IMR-90 (cell line): ENCODE measurements around the gene PAFAH1B1. TPM values are rescaled to one million over a fixed set of nuclear protein-coding genes. Genes with fewer than 3 reads are reported as not detected.
A peak's percentile ranks its signal among the peaks of the same experiment; 100 is the strongest.

Source experiments
- ATAC-seq: fragments of 200-7000 bp; cut with Tn5 transposase; 2 replicates; pipeline ENCODE4 v1.9.1; 2020; ENCODE audit warnings: low read depth, mild to moderate bottlenecking, moderate library complexity
- BruUV-seq: library from RNA; stranded (reverse); fragments of 400-500 nt; replicated peaks from 2 replicates; lab custom pipeline; 2021; lab: Mats Ljungman, UMichigan
- CTCF ChIA-PET: fragments of 300-600 bp; formaldehyde crosslinking; extraction: SDS; loops from one replicate; lab custom pipeline; 2021; ENCODE audit warnings: antibody characterized with exemption; lab: Yijun Ruan, JAX
- POLR2A ChIA-PET: fragments of 300-600 bp; sonication (Branson Sonifier 250); formaldehyde crosslinking; loops from one replicate; lab custom pipeline; 2022; ENCODE audit warnings: antibody characterized with exemption; ENCODE audit not compliant: unreplicated experiment; lab: Charles Lee
- DNase-seq: peaks from one replicate; pipeline ENCODE4 v3.0.0; 2013
- H2AFZ ChIP-seq: replicated peaks from 2 replicates; pipeline ENCODE3; 2013; ENCODE audit warnings: low read length, mild to moderate bottlenecking; ENCODE audit not compliant: poor library complexity
- H2AK5ac ChIP-seq: 2 replicates; pipeline ENCODE4 v1.6.1; 2013; ENCODE audit warnings: low read depth, low read length, inconsistent platforms
- H2AK9ac ChIP-seq: replicated peaks from 2 replicates; pipeline ENCODE3; 2013; ENCODE audit warnings: mild to moderate bottlenecking, low read depth, low read length, moderate library complexity; ENCODE audit not compliant: poor library complexity
- H2BK120ac ChIP-seq: 2 replicates; pipeline ENCODE4 v1.6.1; 2013; ENCODE audit warnings: low read depth, low read length, inconsistent platforms
- H2BK15ac ChIP-seq: 3 replicates; pipeline ENCODE4 v1.6.1; 2013; ENCODE audit warnings: low read depth, low read length, inconsistent platforms
- H2BK20ac ChIP-seq: 2 replicates; pipeline ENCODE4 v1.6.1; 2013; ENCODE audit warnings: low read depth, mild to moderate bottlenecking, inconsistent platforms, low read length, moderate library complexity
- H2BK5ac ChIP-seq: 2 replicates; pipeline ENCODE4 v1.6.1; 2013; ENCODE audit warnings: mild to moderate bottlenecking, low read depth, low read length, inconsistent platforms; ENCODE audit not compliant: poor library complexity, severe bottlenecking
- H3K14ac ChIP-seq: replicated peaks from 2 replicates; pipeline ENCODE4 v1.6.1; 2013; ENCODE audit warnings: low read depth, low read length, inconsistent platforms
- H3K18ac ChIP-seq: 2 replicates; pipeline ENCODE4 v1.6.1; 2013; ENCODE audit warnings: low read depth, low read length, control low read depth
- H3K23ac ChIP-seq: 2 replicates; pipeline ENCODE4 v1.6.1; 2013; ENCODE audit warnings: low read depth, low read length, inconsistent platforms
- H3K27ac ChIP-seq: 2 replicates; pipeline ENCODE4 v1.5.1; 2013; ENCODE audit warnings: mild to moderate bottlenecking, control low read depth, low read length; ENCODE audit not compliant: insufficient read depth
- H3K27me3 ChIP-seq: 2 replicates; pipeline ENCODE4 v1.6.1; 2013; ENCODE audit warnings: low read length; ENCODE audit not compliant: control insufficient read depth, insufficient read depth
- H3K36me3 ChIP-seq: 2 replicates; pipeline ENCODE4 v1.6.1; 2013; ENCODE audit warnings: low read length, mixed read lengths; ENCODE audit not compliant: control insufficient read depth, insufficient read depth
- H3K4ac ChIP-seq: 2 replicates; pipeline ENCODE4 v1.6.1; 2013; ENCODE audit warnings: low read depth, low read length, inconsistent platforms
- H3K4me1 ChIP-seq: 2 replicates; pipeline ENCODE4 v1.6.1; 2013; ENCODE audit warnings: low read length, mixed read lengths; ENCODE audit not compliant: control insufficient read depth, insufficient read depth
- H3K4me2 ChIP-seq: 2 replicates; pipeline ENCODE4 v1.6.1; 2013; ENCODE audit warnings: low read depth, mild to moderate bottlenecking, control low read depth, low read length, moderate library complexity
- H3K4me3 ChIP-seq: 2 replicates; pipeline ENCODE4 v1.5.1; 2013; ENCODE audit warnings: low read depth, mild to moderate bottlenecking, control low read depth, low read length, moderate library complexity; ENCODE audit not compliant: insufficient read depth
- H3K56ac ChIP-seq: 2 replicates; pipeline ENCODE4 v1.6.1; 2013; ENCODE audit warnings: low read length, inconsistent platforms; ENCODE audit not compliant: insufficient read depth; ENCODE audit errors: extremely low read depth
- H3K79me1 ChIP-seq, 2 experiments: 2 replicates each; pipeline ENCODE4 v1.6.1; 2013; ENCODE audit warnings: low read length in 2 of 2, inconsistent platforms in 1 of 2, low read depth in 1 of 2
- H3K9ac ChIP-seq: 2 replicates; pipeline ENCODE4 v1.6.1; 2013; ENCODE audit warnings: low read depth, low read length, control low read depth
- H3K9me1 ChIP-seq: 2 replicates; pipeline ENCODE4 v1.6.1; 2013; ENCODE audit warnings: low read length, inconsistent platforms; ENCODE audit not compliant: insufficient read depth
- H3K9me3 ChIP-seq: 2 replicates; pipeline ENCODE4 v1.6.1; 2013; ENCODE audit warnings: low read length; ENCODE audit not compliant: control insufficient read depth, insufficient read depth
- H4K20me1 ChIP-seq: 2 replicates; pipeline ENCODE4 v1.6.1; 2013; ENCODE audit warnings: low read length, inconsistent platforms; ENCODE audit not compliant: insufficient read depth
- H4K5ac ChIP-seq: 2 replicates; pipeline ENCODE4 v1.6.1; 2013; ENCODE audit warnings: mild to moderate bottlenecking, low read depth, low read length, control low read depth
- H4K8ac ChIP-seq, 2 experiments: 2 replicates each; pipeline ENCODE4 v1.6.1; 2013; ENCODE audit warnings: low read depth in 2 of 2, low read length in 2 of 2, control low read depth in 1 of 2, inconsistent platforms in 1 of 2
- H4K91ac ChIP-seq: 2 replicates; pipeline ENCODE4 v1.6.1; 2013; ENCODE audit warnings: low read depth, low read length, inconsistent platforms; ENCODE audit not compliant: insufficient read depth
- BHLHE40 ChIP-seq: fragments of 150-350 bp; IDR thresholded peaks from 2 replicates; pipeline ENCODE4 v1.6.1; 2016; ENCODE audit warnings: mild to moderate bottlenecking, low read depth, low read length
- CEBPB ChIP-seq: IDR thresholded peaks from 2 replicates; pipeline ENCODE4 v1.6.1; 2012; ENCODE audit warnings: low read depth, low read length, improper control_type of control experiment
- CHD1 ChIP-seq: IDR thresholded peaks from 2 replicates; pipeline ENCODE4 v1.6.1; 2012; ENCODE audit warnings: low read depth, low read length, improper control_type of control experiment
- FOS ChIP-seq: fragments of 150-350 bp; IDR thresholded peaks from 2 replicates; pipeline ENCODE4 v1.6.1; 2016; ENCODE audit warnings: low read depth, low read length
- MAZ ChIP-seq: IDR thresholded peaks from 2 replicates; pipeline ENCODE4 v1.6.1; 2012; ENCODE audit warnings: low read depth, mild to moderate bottlenecking, low read length, improper control_type of control experiment, moderate library complexity, borderline replicate concordance
- MXI1 ChIP-seq: IDR thresholded peaks from 2 replicates; pipeline ENCODE4 v1.6.1; 2012; ENCODE audit warnings: low read depth, mild to moderate bottlenecking, low read length, moderate library complexity, borderline replicate concordance
- NFE2L2 ChIP-seq: fragments of 150-350 bp; IDR thresholded peaks from 2 replicates; pipeline ENCODE4 v1.6.1; 2016; ENCODE audit warnings: low read depth, mild to moderate bottlenecking, low read length
- POLR2A ChIP-seq: IDR thresholded peaks from 2 replicates; pipeline ENCODE4 v1.6.1; 2012; ENCODE audit warnings: mild to moderate bottlenecking, low read depth, low read length
- RCOR1 ChIP-seq: IDR thresholded peaks from 2 replicates; pipeline ENCODE4 v1.6.1; 2012; ENCODE audit warnings: mild to moderate bottlenecking, low read length, improper control_type of control experiment; ENCODE audit not compliant: insufficient replicate concordance
- RFX5 ChIP-seq: IDR thresholded peaks from 2 replicates; pipeline ENCODE4 v1.8.0; 2012; ENCODE audit warnings: low read depth, mild to moderate bottlenecking, low read length, moderate library complexity
- SMC3 ChIP-seq: fragments of 150-350 bp; IDR thresholded peaks from 2 replicates; pipeline ENCODE4 v1.6.1; 2016; ENCODE audit warnings: low read depth, mild to moderate bottlenecking, antibody characterized with exemption, low read length, moderate library complexity
- WGBS, 2 experiments: methylation state at CpG; one replicate each; pipeline versions ENCODE4 v1.1.5 to v1.1.7; 2013; ENCODE audit warnings: missing lambda C conversion rate in 2 of 2; ENCODE audit not compliant: insufficient read length in 1 of 2; ENCODE audit errors: extremely low coverage in 2 of 2; 5-methylcytosine and 5-hydroxymethylcytosine counted together
- dilution Hi-C: fragments of 300-500 bp; cut with HindIII; formaldehyde crosslinking; loops from one replicate; pipeline ENCODE4 v1.14.3; 2018; ENCODE audit warnings: low sequenced_read_pairs; ENCODE audit not compliant: unreplicated experiment
- in situ Hi-C: fragments of 300-500 bp; cut with MboI; formaldehyde crosslinking; loops from 3 replicates; pipeline ENCODE4 v1.14.3; 2019; ENCODE audit warnings: low sequenced_read_pairs, inconsistent platforms, mixed read lengths
- intact Hi-C: fragments of 100-400 bp; cut with micrococcal nuclease; formaldehyde crosslinking; loops from 2 replicates; pipeline ENCODE4 v1.10.0; 2022
- polyA plus RNA-seq, 3 experiments: library from polyadenylated mRNA; depleted of rRNA; stranded (reverse); fragments of >200 nt; gene quantifications; 2 replicates each; pipeline ENCODE4 v1.2.3, GENCODE V29; 2012; ENCODE audit warnings: low replicate concordance in 1 of 3
- total RNA-seq: library from RNA; depleted of rRNA; stranded (reverse); fragments of >200 nt; gene quantifications from 2 replicates; pipeline ENCODE4 v1.2.3, GENCODE V29; 2012
- TF ChIP-seq, protein P1 (sequence below): fragments of 150-350 bp; IDR thresholded peaks from 2 replicates; pipeline ENCODE4 v1.6.1; 2017; ENCODE audit warnings: mild to moderate bottlenecking, antibody characterized with exemption, low read length, low read depth
- TF ChIP-seq, protein P2 (sequence below): conservative IDR thresholded peaks from 2 replicates; pipeline ENCODE4 v1.5.1; 2012; ENCODE audit warnings: mild to moderate bottlenecking, low read depth, low read length, improper control_type of control experiment

PAFAH1B1 gene
- total and polyA plus RNA-seq, 2 of the 4 experiments (the other 2 are of a cell fraction), result 64.5 to 127 TPM

DNA sequence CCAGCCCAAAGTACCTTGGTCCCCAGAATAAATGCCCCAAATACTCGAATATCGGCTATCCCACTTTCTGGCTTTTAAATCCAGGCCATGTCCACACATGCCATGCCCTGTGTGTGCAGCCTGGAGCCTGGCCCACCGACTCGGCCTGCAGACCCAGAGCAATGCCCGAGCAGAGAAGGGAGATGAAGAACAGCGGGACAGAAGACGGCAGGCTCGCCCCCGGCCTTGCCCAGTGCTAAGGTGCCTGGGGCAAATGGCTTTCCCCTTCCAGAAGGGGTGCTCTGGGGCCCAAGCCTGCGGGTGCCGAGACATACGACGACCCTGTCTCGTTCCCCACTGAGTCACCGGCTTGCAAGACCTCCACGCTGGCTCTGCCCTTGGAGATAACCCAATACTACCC lies 110.2 kb downstream of the PAFAH1B1 start:
- Histone ChIP-seq H2BK5ac (no peak overlapping the region), H3K4ac (no peak overlapping the region), H3K9me3 (no peaks in the 10 kb centered on the region), H2AFZ (peak overlapping the region; percentile 32), H4K20me1 (peaks cover 55% of the 10 kb centered on the region), H4K91ac (no peak overlapping the region), H2BK20ac (no peak overlapping the region), H3K4me1 (peaks cover 19% of the 10 kb centered on the region), H3K18ac (no peak overlapping the region), H3K79me1 (peaks cover 11 to 56% of the 10 kb centered on the region in 2 experiments), H3K14ac (no peak overlapping the region), H3K56ac (no peak overlapping the region), H3K9ac (no peak overlapping the region), H3K27ac (no peak overlapping the region), H2AK5ac (no peak overlapping the region), H2BK120ac (no peak overlapping the region), H3K36me3 (peaks cover 39% of the 10 kb centered on the region), H3K4me3 (no peak overlapping the region), H4K8ac (no peak overlapping the region), H4K5ac (no peak overlapping the region), H3K4me2 (no peak overlapping the region), H2BK15ac (no peak overlapping the region), H3K23ac (no peak overlapping the region), H2AK9ac (no peak overlapping the region), H3K27me3 (no peaks in the 10 kb centered on the region), H3K9me1 (peaks cover 4% of the 10 kb centered on the region; the same call in 1 of the 2 replicates)
- dilution Hi-C loops, result no loop called here
- no TSS peak for BruUV-seq
- no peak for TF ChIP-seq FOS
- no peak for TF ChIP-seq POLR2A
- TF ChIP-seq CHD1, result no peak
- TF ChIP-seq SMC3, result no peak
- TF ChIP-seq BHLHE40, result no peak
- TF ChIP-seq RCOR1, result no peak
- TF ChIP-seq, protein P1, sequence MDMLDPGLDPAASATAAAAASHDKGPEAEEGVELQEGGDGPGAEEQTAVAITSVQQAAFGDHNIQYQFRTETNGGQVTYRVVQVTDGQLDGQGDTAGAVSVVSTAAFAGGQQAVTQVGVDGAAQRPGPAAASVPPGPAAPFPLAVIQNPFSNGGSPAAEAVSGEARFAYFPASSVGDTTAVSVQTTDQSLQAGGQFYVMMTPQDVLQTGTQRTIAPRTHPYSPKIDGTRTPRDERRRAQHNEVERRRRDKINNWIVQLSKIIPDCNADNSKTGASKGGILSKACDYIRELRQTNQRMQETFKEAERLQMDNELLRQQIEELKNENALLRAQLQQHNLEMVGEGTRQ, result no peak
- TF ChIP-seq, protein P2, sequence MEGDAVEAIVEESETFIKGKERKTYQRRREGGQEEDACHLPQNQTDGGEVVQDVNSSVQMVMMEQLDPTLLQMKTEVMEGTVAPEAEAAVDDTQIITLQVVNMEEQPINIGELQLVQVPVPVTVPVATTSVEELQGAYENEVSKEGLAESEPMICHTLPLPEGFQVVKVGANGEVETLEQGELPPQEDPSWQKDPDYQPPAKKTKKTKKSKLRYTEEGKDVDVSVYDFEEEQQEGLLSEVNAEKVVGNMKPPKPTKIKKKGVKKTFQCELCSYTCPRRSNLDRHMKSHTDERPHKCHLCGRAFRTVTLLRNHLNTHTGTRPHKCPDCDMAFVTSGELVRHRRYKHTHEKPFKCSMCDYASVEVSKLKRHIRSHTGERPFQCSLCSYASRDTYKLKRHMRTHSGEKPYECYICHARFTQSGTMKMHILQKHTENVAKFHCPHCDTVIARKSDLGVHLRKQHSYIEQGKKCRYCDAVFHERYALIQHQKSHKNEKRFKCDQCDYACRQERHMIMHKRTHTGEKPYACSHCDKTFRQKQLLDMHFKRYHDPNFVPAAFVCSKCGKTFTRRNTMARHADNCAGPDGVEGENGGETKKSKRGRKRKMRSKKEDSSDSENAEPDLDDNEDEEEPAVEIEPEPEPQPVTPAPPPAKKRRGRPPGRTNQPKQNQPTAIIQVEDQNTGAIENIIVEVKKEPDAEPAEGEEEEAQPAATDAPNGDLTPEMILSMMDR, result no peak
- no peak for TF ChIP-seq RFX5
- no peak for TF ChIP-seq CEBPB
- no peak for TF ChIP-seq MXI1
- no peak for TF ChIP-seq MAZ
- TF ChIP-seq NFE2L2, result no peak
- ATAC-seq, result no peak
- intact Hi-C loops, result no loop called here
- ChIA-PET CTCF (no interaction called here), POLR2A (no interaction called here)
- in situ Hi-C loops, result no loop called here
- DNase-seq, result no peak
- 91% methylated on average over 10 of the region's 16 CpGs; no CpG with 5 or more reads in 1 of the 2 experiments for WGBS, 2 experiments
